ENCODE results near the gene ZNF746.

Gene ZNF746

DNA sequence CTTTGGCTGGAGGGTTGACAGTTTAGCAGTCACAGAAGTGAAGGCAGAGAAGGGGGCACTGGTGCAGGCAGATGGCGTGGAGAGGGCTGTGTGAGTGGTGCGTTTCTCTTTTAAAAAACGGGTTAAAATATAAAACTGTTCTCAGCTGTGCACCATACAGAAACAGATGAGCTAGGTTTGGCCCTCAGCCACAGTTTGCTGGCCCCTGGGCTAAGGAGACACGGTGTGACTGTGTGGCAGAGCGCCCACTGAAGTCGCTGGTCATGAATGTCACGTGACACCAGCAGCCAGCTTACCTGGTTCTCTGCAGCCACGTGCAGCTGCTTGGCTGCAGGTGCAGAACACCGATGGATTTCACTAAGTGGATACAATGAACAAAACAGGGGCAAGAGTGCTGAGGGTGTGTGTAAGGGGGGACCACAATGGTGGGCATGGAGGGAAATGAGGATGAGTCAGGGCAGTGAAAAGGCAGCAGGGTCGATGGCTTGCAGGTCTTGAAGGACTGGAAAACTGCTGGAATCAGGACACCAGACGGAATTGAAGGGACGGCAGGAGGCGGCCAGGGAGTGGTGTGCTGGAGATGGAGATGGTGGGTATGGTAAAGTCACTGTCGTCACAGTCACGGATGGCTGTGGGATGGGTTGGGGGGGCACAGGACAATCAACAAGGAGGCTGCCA, 7.4 kb downstream of the ZNF746 start:
- no peak for DNase-seq (ENCODE audit: low spot score)

DNA sequence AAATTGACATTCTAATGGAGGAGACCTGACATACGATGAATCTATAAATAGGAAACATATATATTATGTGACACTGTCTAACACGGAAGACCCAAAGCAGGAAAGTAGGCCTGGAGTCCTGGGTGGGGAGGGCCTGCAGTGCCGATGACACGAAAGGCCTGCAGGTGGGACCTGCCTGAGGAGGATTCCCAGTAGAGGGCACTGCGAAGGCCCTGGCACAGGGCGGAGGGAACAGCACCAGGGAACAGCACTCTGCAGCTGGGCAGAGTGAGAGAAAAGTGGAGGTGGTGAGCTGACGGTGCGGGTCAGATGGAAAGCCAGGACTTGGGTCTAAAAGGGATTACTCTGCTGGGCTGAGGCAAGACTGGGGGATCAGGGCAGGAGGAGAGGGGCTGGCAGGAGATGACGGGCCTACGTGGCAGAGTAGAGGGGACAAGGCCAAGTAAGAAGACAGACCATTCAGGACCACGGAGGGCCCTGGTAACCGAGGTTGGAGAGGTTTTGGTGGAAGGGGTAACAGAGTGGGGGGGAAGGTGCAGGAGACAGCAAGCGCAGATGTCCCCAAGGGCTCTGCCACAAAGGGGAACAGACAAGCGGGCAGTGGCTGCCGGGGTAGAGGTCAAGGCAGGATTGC, 8.1 kb downstream of the ZNF746 start:
- no peak for DNase-seq (ENCODE audit: low spot score)

DNA sequence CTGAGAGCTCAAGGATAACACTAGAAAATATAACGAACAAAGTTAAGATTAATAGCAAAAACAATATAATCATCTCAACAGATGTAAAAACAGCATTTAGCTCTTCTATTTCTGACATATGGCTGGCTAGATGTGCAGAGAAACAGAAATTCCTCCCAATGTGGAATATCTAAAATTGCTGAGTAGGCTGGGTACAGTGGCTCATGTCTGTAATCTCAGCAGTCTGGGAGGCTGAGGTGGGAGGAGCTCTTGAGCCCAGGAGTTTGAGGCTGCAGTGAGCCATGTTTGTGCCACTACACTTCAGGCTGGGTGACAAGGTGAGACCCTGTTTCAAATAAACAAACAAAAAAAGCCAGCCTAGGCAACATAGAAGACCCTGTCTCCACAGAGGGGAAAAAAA, 18.0 kb downstream of the ZNF746 start:
- DNase-seq (ENCODE audit: low spot score): no peak

DNA sequence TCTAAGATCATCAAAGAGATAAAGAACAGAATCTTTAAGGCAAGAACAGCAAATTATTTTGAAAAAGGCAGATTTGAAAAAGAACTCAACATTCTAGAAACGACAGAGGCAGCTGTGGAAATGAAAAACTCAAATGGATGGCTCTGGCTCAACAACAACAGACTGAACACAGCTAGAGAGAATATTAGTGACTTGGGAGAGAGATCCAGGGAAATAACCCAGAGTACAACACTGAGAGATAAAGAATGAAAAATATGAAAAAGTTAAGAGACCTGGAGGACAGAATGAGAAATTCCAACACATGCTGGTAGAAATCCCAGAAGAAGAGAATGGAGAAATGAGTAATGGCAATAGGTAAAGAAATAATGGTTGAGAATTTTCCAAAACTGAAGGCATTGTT, 18.9 kb downstream of the ZNF746 start:
- no peak for DNase-seq (ENCODE audit: low spot score)

DNA sequence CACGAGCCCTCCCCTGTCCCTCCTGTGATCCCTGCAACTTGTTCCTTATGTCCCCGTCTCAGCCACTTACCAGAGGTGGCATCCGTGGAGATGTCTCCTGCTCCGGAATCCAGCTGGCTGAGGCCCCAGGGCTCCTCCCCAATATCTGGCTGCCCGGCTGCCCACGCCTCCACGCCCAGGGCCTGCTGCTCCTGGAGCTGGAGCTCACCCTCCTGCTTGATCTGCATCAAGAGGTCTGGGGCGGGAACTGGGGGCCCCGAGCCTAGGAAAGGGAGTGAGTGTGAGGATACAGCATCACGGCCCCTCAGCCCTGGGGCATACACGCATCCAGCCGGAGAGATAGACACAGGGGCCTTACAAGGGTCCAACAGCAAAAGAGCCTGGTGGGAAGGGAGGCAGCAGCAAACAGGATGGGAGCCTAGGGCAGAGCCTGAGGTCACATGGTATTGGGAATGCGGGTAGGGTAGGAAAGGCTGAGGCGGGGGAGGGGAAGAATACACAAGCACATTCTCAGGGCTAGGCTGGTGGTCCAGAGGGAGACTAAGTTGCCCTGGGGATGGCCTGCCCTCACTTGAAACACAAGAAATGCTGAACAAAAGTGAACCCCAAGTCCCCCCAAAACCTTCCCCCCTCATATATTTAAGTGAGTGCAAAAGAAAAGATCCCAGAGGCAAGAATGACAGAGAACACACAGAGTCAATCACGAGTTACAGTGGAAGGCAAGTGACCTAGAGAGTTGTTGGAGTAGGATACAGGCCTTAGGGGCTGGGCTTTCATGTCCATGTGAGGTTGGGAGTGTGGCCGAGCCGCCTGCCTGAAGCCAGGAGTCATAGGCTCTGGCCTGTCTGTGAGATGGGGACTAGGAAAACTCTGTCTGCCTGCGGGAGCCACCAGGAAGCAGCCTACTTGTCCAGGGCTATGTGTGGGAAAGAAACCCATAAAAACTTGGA, 19.8 kb downstream of the ZNF746 start:
- no peak for DNase-seq (ENCODE audit: low spot score)

DNA sequence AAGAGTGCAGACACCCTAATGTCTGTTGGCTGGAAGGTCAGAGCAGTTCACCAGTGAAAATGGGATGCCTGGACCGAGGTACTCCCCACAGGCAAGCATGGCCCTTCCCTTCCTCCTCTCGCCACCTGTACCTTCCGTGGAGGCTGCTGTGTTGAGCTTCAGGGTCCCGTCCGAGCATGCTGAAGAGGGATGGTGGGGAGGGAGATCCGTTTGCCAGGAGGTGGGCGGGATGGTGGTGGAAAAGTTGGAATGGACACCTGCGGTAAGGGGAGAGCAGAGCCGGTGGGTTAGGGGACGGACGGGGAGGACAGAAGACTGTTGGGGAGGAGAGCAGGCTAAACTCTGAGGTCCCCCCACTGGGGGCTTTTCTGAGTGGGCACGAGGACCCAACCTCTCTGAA, 20.8 kb downstream of the ZNF746 start:
- no peak for DNase-seq (ENCODE audit: low spot score)

DNA sequence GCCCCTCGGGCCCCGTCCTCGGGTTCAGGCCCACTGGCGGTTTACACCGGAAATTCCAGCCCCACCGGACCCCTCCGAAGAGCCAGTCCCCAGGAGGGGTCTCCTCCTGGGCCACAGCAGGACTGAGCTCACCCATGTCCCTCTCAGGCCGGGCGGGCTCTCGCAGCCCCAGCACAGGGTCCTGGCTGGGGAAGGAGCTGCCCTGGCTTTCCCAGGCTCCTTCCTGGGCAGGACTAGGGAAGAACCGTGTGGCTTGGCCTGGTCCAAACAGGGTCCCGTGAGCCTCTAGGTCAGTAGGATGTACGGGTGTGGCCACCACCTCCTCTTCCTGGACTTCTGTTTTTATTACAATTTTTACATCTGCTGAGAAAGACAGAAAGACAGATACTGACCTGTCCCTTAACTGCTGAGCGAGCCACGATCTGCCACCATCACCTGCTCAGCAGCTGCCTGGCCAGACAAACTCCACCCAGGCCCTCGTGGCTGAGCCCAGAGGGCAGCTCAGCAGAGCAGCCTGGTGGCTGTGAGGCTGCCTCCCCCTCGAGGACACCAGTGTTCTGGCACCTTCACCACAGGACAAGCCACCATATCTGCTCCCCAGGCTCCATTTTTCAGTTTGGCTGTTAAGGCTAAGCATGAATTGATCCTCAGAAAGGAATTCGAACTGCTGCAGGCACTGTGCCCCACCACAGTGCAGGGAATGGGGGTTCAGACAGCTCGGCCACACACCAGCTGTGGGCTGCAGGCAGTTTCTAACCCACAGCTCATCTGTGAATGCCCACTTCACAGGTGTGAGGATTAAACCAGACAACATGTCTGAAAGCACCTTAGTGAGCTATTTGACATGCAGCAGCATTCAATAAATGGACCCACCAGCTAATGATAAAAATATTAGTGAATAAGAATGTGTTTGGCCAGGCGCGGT, 22.2 kb downstream of the ZNF746 start:
- DNase-seq (ENCODE audit: low spot score): no peak

DNA sequence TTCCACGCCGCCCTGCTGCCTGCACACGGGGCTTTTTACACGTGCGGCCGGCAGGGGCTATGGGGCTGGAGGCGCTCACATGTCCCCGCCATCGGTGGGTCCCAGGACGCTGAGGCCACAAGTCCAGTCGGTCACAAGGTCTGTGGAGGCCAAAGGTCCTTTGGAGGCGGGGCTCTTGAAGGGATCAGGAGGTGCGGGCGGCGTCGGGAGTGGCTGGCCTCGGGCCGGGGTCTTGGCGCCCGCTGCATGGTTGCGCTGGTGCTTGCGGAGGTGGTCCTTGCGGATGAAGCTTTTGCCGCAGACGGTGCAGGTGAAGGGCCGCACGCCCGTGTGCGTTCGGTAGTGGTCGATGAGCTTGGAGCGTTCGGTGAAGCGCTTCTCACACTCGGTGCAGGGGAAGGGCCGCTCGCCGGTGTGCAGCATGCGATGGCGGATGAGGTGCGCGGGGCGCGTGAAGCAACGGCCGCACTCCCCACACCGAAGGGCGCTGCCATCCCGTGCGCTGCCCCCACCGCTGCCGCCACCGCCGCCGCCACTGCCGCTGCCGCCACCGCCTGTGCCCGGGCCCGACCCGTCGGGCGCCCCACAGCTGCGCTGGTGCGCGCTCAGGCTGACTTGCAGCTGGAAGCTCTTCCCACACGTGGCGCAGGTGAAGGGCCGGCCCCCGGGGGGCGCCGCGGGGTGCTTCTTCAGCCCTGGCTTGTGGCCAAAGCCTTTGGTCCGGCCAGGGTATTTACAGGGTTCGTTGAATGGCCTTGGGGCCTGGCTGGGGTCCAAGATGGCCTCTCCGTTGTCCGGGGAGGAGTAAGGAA, 23.1 kb downstream of the ZNF746 start:
- DNase-seq (ENCODE audit: low spot score): no peak

DNA sequence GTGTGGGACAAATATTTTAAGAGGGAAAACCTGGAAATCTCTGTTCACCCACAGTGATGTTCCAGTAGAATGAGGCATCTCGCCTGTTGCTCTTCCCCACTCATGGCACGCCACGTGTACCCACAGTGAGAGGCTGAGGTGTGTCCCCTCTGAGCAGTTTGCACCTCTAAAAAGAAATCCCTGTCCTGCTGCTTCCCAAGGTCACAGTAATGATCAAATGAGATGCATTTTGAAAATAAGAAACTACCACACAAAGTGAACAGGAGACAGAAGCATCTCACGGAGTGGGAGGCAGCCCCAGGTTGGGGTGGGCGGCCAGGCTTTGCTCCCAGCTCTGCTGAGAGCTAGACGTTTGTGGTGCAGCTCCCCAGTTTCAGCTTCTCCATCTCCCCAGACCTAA, 24.4 kb downstream of the ZNF746 start:
- DNase-seq (ENCODE audit: low spot score): no peak

DNA sequence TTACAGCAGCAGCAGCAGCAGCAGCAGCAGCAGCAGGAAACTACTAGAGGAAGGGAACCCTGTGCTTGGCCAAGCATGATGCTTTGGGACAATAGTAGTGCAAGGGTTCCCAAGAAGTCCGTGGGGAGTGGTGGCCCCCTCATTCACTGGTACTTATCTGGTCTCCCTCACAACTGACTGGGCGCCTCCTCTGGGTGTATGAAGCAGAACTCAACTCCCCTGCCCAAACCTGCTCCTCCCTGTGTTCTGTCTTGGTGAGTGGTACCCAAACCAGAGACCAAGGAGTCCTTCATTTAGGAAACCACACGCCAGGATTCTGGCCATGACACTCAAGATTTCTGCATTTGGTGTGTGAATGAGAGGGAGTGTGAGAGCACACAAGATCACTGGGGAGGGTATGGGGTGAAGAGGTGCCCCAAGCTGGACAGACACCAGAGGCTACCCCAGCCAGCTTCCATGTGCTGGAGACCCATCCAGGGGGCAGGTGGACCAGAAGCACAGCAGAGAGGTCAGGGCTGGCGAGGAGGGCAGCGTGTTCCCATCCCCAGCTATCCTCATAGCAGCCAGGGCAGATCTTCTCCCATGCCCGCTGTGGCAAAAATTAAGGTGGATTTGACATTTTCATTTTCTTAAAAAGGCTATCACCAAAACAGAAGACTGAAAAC, 26.2 kb downstream of the ZNF746 start:
- DNase-seq (ENCODE audit: low spot score): no peak

DNA sequence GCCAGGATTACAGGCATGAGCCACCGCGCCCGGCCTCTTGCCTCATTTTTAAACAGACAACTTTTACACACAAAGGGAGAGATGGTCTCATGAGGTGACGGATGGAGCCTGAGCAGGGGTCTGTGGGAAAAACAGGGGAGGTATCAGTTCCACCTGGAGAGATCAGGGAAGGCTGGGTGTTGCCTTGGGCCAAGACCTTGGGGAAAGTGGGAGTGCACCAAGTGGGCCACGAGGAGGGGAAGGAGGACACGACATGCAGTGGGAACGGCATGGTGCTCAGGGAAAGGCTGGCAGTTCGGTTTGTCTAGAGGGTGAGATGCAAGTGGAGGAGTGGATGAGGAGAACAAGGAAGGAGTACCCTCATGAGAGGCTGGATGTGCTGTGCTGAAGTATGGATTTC, 27.8 kb downstream of the ZNF746 start:
- no peak for DNase-seq (ENCODE audit: low spot score)

DNA sequence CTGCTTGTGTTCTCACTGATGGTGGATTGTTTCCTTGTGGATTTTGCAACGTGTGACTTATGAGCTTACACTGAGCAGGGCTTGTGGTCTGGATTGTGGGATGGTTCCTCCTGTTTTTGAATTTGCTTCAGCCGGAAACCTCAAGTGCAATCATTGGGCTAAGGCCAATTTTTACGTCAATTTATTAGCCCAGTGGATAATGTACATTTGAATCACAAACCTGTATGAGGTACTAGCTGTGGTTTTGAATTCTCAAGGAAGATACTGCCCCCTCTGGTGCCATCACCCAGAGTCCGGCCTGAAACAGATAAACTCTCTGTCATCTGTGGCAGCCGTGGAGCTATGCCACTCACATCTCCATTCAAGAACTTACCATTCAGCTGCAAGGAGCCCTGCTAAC, 29.4 kb downstream of the ZNF746 start:
- no peak for DNase-seq (ENCODE audit: low spot score)

DNA sequence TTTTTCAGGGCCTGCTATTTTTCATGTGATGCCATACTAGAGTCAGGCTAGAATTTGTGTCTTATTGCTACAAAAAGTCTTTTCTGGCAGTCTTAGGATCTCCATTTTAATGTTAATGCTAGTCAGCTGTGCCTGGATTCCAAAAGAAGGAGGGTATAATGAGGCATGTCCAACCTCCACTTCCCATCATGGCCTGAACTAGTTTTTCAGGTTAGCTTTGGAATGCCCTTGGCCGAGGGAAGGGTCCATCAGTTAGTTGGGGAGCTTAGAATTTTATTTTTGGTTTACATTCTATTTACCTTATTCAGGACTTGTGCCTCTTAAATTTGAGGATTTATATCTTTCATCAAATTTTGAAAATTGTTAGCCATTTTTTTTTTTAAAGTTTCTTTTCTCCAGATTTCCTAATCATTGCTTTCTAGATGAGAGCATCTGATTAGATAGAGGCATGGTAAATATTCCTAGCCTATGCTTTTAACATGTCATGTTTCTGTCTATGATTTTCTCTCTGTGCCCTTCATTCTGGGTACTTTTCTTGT, 30.2 kb downstream of the ZNF746 start:
- DNase-seq (ENCODE audit: low spot score): no peak

DNA sequence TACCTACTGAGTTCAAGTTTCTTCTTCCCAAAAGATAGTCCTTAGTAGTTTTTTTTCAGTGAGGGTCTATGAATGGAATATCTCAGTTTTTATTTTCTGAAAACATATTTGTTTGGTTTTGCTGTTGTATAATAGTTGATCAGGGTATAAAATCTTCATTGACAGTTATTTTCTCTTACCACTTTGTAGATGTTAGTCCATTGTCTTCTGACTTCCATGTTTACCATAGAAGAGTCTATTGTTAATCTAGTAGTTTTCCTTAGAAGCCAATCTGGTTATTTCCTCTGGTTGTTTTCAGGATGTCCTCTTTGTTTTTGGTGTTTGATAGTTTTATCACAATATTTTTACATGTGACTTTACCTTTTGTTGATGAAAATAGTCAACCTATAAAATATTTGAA, 31.2 kb downstream of the ZNF746 start:
- no peak for DNase-seq (ENCODE audit: low spot score)

DNA sequence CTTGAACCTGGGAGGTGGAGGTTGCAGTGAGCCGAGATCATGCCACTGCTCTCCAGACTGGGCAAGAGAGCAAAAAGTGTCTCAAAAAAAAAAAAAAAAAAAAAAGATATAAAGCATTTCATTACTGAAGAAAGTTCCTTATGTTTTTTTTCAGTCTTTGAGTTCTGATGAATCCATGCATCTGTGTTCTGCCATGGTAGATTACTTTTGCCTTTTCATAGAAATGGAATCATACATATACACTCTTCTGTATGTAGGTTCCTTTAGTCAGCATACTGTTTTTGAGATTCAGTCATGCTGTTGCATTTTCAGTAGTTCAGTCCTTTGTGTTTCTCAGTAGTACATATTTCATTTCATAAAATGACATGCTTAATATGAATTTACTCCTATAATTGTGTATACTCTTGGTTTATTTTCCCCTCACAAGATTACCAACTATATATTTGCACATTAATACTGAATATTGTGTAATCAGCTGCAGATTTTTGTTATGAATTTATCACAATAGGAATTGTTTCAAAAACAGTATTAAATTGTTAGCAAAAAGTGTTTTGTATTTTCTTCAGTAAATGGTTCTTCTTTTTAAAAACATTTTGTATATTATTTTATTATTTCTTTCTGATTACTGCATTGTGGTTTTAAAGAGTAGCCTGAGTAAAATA, 34.0 kb downstream of the ZNF746 start:
- no peak for DNase-seq (ENCODE audit: low spot score)

DNA sequence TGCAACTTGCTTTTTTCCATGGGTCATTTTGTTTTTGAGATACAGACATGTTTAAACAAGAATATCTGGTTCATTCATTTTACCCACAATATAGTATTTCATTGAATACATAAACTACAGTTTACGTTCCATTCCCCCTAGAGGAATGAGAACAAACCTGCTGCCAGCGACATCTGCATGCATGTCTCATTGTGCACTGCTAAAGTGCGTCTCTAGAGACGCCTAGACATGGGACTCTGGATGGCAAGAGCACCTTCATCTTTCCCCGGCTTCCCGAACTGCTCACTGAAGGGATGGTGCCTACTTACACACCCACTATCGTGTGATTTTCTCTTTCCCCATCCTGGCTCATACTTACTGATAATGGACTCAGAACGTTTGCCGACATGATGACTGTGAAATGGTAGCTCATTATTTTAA, 35.5 kb downstream of the ZNF746 start:
- DNase-seq (ENCODE audit: low spot score): no peak

DNA sequence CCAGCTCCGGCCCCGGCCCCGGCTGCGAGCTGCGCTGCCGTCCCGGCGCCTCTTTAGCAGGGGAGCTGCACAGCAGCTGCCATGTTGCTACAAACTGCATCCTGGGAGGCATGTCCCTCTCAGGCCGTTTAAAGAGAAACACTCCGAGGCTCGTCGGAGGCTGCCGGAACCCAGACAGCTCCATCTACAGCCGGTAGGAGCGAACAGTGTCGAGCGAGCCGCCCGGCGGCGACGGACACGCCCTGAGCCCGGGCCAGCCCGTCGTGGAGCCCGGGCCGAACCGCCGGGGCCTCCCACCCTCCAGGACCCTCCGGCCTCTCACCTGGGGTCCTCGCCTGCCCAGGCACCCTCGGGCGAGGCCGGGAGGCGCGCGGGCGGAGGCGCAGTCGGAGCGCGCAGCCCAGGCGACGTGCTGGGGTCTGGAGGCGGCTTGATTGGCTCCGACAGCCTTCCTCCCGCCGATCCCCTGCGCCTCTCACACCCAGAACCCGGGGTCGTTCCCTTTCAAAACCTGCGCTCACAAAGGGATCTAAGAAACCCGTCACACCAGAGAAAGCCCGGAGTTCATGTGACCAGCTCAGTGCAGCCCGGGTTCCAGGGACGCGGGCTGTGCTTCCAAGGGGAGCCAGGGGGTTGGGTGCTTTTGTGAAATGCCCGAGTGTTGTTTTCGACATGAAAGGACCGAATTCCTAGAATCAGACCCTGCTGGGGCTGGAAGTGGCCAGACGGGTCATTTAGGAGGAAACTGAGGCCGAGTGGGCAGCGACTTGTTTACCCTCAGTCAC, 36.9 kb downstream of the ZNF746 start, which contains the start of gene ZNF777:
TSS of gene ZNF777 (minus strand) at position 570 of the 785 bp plus-strand sequence. CDS start 5,040 bp downstream, outside the sequence.
- peak; percentile 77 for DNase-seq (ENCODE audit: low spot score)
